Choroid plexus epithelial cell (primary cell): ENCODE measurements around the gene FGF5.

Experiments
- DNase-seq: peaks from one replicate; pipeline ENCODE4 v3.0.0-alpha.2; 2010; ENCODE audit warnings: low read depth
- H3K4me3 ChIP-seq: 2 replicates; pipeline ENCODE4 v1.5.1; 2011; ENCODE audit warnings: low read depth, mild to moderate bottlenecking, control low read depth, low read length, moderate library complexity
- TF ChIP-seq, protein P1 (sequence below): conservative IDR thresholded peaks from 2 replicates; pipeline ENCODE4 v1.5.1; 2011; ENCODE audit warnings: low read depth, mild to moderate bottlenecking, control low read depth, inconsistent platforms, low read length, moderate library complexity

Gene FGF5

DNA sequence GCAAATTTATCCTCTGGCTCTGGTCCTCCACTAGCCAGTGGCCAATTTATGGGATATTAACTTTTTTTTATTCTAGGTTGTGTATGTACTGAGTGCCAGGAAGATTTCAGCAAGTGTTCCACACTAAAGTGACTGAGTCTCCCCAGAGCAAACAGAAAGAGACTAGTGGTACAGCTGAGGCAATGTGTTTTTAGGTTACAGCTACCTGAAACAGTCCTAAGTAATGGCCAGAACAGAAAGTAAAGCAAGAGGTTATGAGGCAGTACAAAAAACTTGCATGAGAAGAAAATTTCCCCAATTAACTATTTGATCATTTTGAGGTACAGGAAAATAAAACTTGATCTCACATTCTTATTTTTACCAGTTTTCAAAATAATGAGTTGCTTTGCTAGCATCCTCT, 38.0 kb upstream of the FGF5 start:
- H3K4me3 ChIP-seq = no peak overlapping the region
- no peak for DNase-seq
- TF ChIP-seq, protein P1, sequence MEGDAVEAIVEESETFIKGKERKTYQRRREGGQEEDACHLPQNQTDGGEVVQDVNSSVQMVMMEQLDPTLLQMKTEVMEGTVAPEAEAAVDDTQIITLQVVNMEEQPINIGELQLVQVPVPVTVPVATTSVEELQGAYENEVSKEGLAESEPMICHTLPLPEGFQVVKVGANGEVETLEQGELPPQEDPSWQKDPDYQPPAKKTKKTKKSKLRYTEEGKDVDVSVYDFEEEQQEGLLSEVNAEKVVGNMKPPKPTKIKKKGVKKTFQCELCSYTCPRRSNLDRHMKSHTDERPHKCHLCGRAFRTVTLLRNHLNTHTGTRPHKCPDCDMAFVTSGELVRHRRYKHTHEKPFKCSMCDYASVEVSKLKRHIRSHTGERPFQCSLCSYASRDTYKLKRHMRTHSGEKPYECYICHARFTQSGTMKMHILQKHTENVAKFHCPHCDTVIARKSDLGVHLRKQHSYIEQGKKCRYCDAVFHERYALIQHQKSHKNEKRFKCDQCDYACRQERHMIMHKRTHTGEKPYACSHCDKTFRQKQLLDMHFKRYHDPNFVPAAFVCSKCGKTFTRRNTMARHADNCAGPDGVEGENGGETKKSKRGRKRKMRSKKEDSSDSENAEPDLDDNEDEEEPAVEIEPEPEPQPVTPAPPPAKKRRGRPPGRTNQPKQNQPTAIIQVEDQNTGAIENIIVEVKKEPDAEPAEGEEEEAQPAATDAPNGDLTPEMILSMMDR = no peak

- DNase-seq = no peak
- no peak overlapping the region for H3K4me3 ChIP-seq
- TF ChIP-seq, protein P1 = no peak
These were observed 37.3 kb upstream of the FGF5 start for GRCh38 chr4:80229128-80229527.

GRCh38 chr4:80229590-80229989, 36.9 kb upstream of the FGF5 start:
- H3K4me3 ChIP-seq = no peak overlapping the region
- TF ChIP-seq, protein P1 = no peak
- no peak for DNase-seq

DNA sequence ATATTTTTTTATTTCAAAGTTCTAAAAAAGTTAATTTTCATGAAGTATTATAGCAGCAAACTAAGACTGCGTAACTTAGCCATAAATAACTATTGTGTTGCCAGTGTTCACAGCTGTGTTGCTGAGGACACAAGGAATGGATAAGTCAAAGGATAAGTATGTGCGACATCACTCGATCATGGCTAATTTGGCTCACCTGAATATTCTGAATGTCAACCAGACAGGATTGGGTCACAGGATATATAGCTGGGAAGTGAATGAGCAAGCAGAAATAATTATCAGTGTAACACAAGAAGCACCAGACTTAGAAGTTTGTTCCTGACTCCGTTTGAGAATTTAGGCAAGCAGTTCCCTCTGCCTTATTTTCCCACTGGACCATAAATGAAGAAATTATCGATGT, 35.3 kb upstream of the FGF5 start:
- H3K4me3 ChIP-seq = no peak overlapping the region
- TF ChIP-seq, protein P1 = no peak
- DNase-seq = no peak

DNA sequence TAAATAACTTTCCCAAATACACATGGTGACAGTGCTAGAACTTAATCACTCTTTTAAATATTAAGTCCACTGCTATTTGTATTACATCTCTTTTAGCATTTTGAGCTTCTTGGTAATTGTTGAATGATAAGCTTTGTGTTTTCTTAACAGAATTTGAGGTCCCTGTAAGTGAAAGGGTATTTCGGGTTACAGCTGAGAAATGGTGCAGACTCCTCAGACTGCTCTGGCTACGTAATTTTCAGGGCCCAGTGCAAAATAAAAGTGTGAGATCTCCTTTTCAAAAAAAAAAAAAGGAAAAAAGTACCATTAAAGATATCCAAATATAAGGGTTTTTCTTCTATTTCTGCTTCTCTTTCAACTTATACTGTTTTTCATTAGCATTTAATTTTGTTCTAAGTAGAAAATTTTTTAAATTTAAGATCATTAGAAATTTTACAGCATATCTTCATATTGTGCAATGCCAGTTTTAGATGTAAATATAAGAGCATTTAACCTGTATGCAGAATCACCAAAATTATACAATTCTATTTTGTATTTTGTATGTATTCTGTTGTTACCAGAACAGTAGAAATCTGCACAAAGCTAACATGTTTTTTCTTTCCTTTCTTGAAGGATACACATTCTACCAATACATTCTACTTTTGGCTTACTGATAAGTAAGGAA, 33.6 kb upstream of the FGF5 start:
- no peak for DNase-seq
- TF ChIP-seq, protein P1 = no peak
- H3K4me3 ChIP-seq = no peak overlapping the region

- TF ChIP-seq, protein P1 = no peak
- no peak overlapping the region for H3K4me3 ChIP-seq
- no peak for DNase-seq
These were observed 33.1 kb upstream of the FGF5 start for GRCh38 chr4:80233390-80233789.

GRCh38 chr4:80235451-80235850, 31.0 kb upstream of the FGF5 start:
- H3K4me3 ChIP-seq = no peak overlapping the region
- peak; percentile 30 for DNase-seq
- TF ChIP-seq, protein P1 = no peak
